ENCODE results near the gene PTPRQ.

DNA sequence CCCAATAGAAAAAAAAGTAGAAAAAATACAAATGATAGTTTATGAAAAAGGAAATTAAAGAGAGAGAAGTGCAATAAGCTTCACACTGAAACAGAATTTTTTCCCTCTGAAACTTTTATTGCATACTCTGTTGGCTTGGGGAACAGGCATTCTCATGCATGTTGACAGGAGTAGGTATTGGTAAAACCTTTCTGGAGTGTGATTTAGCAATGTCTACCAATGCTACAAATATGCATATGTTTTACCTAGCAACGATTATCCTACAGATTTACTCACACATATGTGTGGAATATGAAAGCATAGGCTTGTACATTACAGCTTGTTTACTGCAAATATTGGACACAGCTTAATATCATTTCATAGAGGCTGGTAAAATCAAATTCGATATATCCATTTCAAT lies 137.7 kb downstream of the PTPRQ start:
- TF ChIP-seq POLR2AphosphoS5 (IDR thresholded peaks at IDR 0.05; ENCODE audit: low read depth, low read length) = no peak
- TF ChIP-seq CTCF (IDR thresholded peaks at IDR 0.05) = no peak
- no peak for TF ChIP-seq TCF7L2 (IDR thresholded peaks at IDR 0.05; ENCODE audit: low read depth, low read length)

Data from Panc1 (cell line).